Omental fat pad (tissue), 4 donors: ENCODE data around the gene OGDHL. TPM values are rescaled to one million over a fixed set of nuclear protein-coding genes. Genes with fewer than 3 reads are reported as not detected.

ENCODE experiments used
- ATAC-seq: fragments of 150-250 bp; one replicate; pipeline ENCODE4 v1.9.1; 2016; ENCODE audit warnings: mild to moderate bottlenecking, moderate library complexity; ENCODE audit not compliant: low FRiP score
- DNase-seq: peaks from one replicate; pipeline ENCODE4 v3.0.0-alpha.2; 2019; ENCODE audit warnings: low spot score
- CTCF ChIP-seq, 3 donors: fragments of 450-650 bp; IDR thresholded peaks; one replicate each; pipeline ENCODE4 v1.5.1; 2016 to 2017; ENCODE audit warnings: antibody characterized with exemption in 3 of 3, mild to moderate bottlenecking in 3 of 3, moderate library complexity in 2 of 3
- total RNA-seq, 4 donors: library from RNA; depleted of rRNA; stranded (reverse); fragments of >200 nt; gene quantifications; one replicate each; pipeline ENCODE4 v1.1.0, GENCODE V29; 2016

The OGDHL gene
- total RNA-seq, 4 donors from 2014 or later: 0.65 to 1.2 TPM; not detected in 2

- TF ChIP-seq CTCF (IDR thresholded peaks at IDR 0.05): no peak
- no peak for DNase-seq
- ATAC-seq: no peak
Measured at GRCh38 chr10:49686651-49687050, 75.5 kb downstream of the OGDHL start.

Other genes with a start within 250 kb of the OGDHL start
- gene ERCC6, start 223.2 kb downstream of the OGDHL start, total RNA-seq: 10 to 100 TPM; 11.5 to 16.7 (median 11.8) TPM
- not detected for gene SLC18A3, start 152.0 kb downstream of the OGDHL start, total RNA-seq
- gene CHAT, start 148.3 kb downstream of the OGDHL start, total RNA-seq: not detected
- gene C10orf53, start 82.7 kb downstream of the OGDHL start, total RNA-seq: not detected
- 10 to 100 TPM; 19.0 to 32.8 (median 21.2) TPM for gene PARG, start 179.7 kb upstream of the OGDHL start, total RNA-seq
- 10 to 100 TPM; 16.2 to 53.6 (median 17.9) TPM for gene TIMM23B, start 179.7 kb upstream of the OGDHL start, total RNA-seq
- gene AGAP6, start 226.1 kb upstream of the OGDHL start, total RNA-seq: 10 to 100 TPM; 13.2 to 37.6 (median 17.3) TPM